ENCODE results near the gene ZNF385D. TPM values are rescaled to one million over a fixed set of nuclear protein-coding genes. Genes with fewer than 3 reads are reported as not detected.

The ZNF385D gene
- total RNA-seq, 1 donor from 2014 or later = 1.2 TPM

DNA sequence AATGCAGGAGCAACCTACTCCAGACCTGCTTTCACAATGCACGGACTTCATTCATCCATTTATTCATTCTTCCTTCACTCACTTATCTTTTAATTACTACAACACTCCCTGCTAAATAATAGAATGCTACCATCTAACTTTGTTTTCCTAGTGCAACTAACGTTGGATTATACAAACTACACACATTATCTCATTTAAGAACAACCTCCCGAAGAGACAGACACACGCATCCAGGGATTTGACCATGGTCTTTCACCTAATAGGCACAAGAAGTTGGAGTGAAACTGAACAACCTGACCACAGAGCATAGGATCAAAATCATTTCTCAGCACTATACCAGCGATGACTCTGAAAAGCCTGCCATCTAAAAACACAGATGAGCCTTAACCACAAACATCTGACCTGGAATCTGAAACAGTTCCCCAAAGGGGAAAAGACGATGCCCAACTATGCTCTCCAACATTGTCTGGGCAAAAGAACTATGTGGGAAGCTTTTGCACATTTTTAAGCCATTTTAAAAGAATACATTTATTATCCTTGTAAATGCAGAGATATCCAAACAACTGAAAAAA is 21.0 kb downstream of the ZNF385D start:
- Mint-ChIP-seq H3K27ac (ENCODE audit: unreplicated experiment) (no peak overlapping the region), H3K9me3 (ENCODE audit: low read depth) (peaks cover 29% of the 10 kb centered on the region), H3K27me3 (ENCODE audit: low read depth) (no peaks in the 10 kb centered on the region), H3K36me3 (ENCODE audit: low read depth) (no peaks in the 10 kb centered on the region), H3K4me3 (ENCODE audit: unreplicated experiment) (no peak overlapping the region), H3K4me1 (ENCODE audit: low read depth) (peaks cover 10% of the 10 kb centered on the region)
- no peak for TF ChIP-seq CTCF (IDR thresholded peaks at IDR 0.05)
- DNase-seq (ENCODE audit: low spot score) = no peak

- TF ChIP-seq CTCF (IDR thresholded peaks at IDR 0.05) = no peak
- no peaks in the 10 kb centered on the region for H3K36me3 Mint-ChIP-seq (ENCODE audit: low read depth)
- no peak for DNase-seq (ENCODE audit: low spot score)
- no peak overlapping the region for H3K27ac Mint-ChIP-seq (ENCODE audit: unreplicated experiment)
- no peaks in the 10 kb centered on the region for H3K27me3 Mint-ChIP-seq (ENCODE audit: low read depth)
- peaks cover 10% of the 10 kb centered on the region for H3K4me1 Mint-ChIP-seq (ENCODE audit: low read depth)
- peaks cover 32% of the 10 kb centered on the region for H3K9me3 Mint-ChIP-seq (ENCODE audit: low read depth)
- no peak overlapping the region for H3K4me3 Mint-ChIP-seq (ENCODE audit: unreplicated experiment)
These were observed 21.7 kb downstream of the ZNF385D start for GRCh38 chr3:21729331-21729730.

DNA sequence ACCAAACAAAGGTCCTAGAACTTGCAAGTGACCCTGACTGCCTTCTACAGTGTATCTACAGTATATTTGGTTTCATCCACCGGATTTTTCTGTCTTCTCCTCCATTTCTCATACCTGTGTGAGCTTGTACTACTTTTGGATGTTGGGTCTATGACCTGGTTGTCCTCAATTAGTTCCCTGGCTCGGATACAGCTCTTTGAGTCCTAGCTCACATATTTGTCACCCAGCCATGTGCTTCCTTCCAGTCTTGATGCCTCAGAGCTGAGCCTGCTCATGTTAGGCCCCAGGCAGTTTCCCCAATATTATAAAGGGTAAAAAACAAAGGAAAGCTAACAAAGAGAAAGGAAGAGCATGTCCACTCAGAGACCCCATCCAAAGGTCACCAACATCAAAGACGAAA is 28.2 kb downstream of the ZNF385D start:
- Mint-ChIP-seq H3K27me3 (ENCODE audit: low read depth) (no peaks in the 10 kb centered on the region), H3K36me3 (ENCODE audit: low read depth) (no peaks in the 10 kb centered on the region), H3K9me3 (ENCODE audit: low read depth) (peaks cover 47% of the 10 kb centered on the region), H3K4me1 (ENCODE audit: low read depth) (peaks cover 8% of the 10 kb centered on the region), H3K27ac (ENCODE audit: unreplicated experiment) (no peak overlapping the region), H3K4me3 (ENCODE audit: unreplicated experiment) (no peak overlapping the region)
- no peak for DNase-seq (ENCODE audit: low spot score)
- no peak for TF ChIP-seq CTCF (IDR thresholded peaks at IDR 0.05)

DNA sequence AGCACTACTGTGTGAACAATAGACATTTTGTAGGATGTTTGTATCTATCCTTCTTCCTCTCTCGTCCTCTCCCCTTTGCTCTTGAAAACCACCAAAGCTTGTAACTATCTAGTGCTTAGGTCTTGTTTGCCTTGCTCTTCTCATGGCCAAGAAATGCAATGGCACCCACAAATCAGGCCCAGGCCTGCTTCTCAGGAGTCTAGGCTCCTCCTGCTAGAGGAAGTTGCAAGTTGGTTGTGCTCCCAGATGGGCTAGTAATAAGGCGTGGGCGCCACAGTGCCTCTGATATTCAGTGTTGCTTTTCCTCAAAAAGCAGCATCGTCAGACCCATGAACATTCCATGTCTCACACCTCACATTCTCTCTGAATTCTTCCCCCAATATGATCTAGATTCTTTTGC is 28.7 kb downstream of the ZNF385D start:
- TF ChIP-seq CTCF (IDR thresholded peaks at IDR 0.05) = no peak
- DNase-seq (ENCODE audit: low spot score) = no peak
- Mint-ChIP-seq H3K27me3 (ENCODE audit: low read depth) (no peaks in the 10 kb centered on the region), H3K36me3 (ENCODE audit: low read depth) (no peaks in the 10 kb centered on the region), H3K4me1 (ENCODE audit: low read depth) (peaks cover 12% of the 10 kb centered on the region), H3K27ac (ENCODE audit: unreplicated experiment) (no peak overlapping the region), H3K4me3 (ENCODE audit: unreplicated experiment) (no peak overlapping the region), H3K9me3 (ENCODE audit: low read depth) (peaks cover 45% of the 10 kb centered on the region)

DNA sequence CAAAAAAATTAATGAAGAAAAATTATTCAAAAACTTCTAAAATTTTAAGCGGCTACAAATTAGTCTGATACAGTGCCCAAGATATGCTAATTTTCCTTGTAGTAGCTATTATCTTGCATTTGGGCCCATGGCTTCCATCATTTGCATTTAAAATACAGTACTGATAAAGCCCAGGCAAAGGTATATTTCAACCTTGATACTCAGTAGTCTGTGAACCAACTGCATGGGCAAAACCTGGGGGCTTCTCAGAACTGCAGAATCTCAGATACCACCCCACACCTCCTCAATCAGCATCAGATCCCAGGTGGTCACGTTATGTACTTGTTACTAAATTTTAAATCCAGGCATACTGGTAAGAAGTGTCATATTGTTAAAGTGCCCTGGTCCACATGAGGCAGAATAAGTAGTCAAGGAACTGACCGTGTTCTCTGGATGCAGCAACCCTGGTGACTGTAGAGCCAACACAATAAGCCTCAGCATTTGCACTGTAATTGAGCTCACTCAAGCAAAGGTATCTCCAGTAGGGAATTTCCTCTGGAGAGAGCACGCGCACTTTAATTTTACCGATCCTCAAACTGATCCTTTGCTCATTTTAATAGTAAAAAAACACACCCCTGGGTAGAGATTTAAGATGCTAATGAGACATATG is 31.9 kb downstream of the ZNF385D start:
- Mint-ChIP-seq H3K4me1 (ENCODE audit: low read depth) (peaks cover 12% of the 10 kb centered on the region), H3K27ac (ENCODE audit: unreplicated experiment) (no peak overlapping the region), H3K4me3 (ENCODE audit: unreplicated experiment) (no peak overlapping the region), H3K36me3 (ENCODE audit: low read depth) (no peaks in the 10 kb centered on the region), H3K27me3 (ENCODE audit: low read depth) (no peaks in the 10 kb centered on the region), H3K9me3 (ENCODE audit: low read depth) (peaks cover 28% of the 10 kb centered on the region)
- no peak for TF ChIP-seq CTCF (IDR thresholded peaks at IDR 0.05)
- DNase-seq (ENCODE audit: low spot score) = no peak

Measured in chondrocyte (in vitro differentiated cells).